ENCODE results near the gene APLN.

DNA sequence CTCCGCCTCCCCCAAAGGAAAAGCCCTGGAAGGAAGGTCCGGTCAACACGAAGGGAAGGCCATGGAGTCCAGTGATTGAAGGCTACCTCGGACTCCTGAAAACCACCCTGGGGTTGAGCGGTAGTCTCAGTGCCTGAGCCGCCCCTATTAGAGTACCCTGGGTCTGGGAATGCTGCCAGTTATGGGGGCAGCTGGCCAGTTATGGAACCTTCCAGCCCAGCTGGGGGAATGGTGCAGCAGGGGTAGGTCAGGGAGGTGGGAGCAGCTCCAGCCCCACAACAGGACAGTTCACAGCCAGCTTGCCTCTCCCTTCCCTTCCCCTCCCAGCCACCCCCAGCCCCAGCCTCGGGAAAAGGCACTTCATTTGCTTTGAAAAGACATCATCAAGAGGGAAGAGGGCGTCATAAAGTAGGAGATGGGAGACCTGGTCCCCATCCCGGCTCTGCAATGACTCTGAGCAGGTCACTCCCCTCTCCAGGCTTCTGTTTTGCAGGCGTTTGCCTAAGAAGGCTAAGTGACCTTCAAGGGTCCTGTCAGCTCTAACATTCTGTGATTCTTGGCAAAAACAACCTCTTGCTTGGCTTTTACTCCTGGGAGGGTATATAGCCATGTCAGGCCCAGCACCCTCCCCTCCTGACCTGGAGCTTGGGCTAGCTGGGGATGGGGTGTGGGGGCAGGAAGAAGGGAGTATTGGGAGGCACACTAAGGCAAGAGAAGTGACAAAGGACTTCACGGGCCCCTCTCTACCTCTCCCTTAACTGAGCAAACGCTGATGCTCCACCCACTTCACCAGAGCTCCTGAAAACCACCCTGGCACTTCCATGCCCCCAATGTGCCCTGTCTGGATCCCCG is 8.0 kb downstream of the APLN start:
- no peak for TF ChIP-seq EP300 (IDR thresholded peaks at IDR 0.05; ENCODE audit: low read length)
- TF ChIP-seq, protein P1, sequence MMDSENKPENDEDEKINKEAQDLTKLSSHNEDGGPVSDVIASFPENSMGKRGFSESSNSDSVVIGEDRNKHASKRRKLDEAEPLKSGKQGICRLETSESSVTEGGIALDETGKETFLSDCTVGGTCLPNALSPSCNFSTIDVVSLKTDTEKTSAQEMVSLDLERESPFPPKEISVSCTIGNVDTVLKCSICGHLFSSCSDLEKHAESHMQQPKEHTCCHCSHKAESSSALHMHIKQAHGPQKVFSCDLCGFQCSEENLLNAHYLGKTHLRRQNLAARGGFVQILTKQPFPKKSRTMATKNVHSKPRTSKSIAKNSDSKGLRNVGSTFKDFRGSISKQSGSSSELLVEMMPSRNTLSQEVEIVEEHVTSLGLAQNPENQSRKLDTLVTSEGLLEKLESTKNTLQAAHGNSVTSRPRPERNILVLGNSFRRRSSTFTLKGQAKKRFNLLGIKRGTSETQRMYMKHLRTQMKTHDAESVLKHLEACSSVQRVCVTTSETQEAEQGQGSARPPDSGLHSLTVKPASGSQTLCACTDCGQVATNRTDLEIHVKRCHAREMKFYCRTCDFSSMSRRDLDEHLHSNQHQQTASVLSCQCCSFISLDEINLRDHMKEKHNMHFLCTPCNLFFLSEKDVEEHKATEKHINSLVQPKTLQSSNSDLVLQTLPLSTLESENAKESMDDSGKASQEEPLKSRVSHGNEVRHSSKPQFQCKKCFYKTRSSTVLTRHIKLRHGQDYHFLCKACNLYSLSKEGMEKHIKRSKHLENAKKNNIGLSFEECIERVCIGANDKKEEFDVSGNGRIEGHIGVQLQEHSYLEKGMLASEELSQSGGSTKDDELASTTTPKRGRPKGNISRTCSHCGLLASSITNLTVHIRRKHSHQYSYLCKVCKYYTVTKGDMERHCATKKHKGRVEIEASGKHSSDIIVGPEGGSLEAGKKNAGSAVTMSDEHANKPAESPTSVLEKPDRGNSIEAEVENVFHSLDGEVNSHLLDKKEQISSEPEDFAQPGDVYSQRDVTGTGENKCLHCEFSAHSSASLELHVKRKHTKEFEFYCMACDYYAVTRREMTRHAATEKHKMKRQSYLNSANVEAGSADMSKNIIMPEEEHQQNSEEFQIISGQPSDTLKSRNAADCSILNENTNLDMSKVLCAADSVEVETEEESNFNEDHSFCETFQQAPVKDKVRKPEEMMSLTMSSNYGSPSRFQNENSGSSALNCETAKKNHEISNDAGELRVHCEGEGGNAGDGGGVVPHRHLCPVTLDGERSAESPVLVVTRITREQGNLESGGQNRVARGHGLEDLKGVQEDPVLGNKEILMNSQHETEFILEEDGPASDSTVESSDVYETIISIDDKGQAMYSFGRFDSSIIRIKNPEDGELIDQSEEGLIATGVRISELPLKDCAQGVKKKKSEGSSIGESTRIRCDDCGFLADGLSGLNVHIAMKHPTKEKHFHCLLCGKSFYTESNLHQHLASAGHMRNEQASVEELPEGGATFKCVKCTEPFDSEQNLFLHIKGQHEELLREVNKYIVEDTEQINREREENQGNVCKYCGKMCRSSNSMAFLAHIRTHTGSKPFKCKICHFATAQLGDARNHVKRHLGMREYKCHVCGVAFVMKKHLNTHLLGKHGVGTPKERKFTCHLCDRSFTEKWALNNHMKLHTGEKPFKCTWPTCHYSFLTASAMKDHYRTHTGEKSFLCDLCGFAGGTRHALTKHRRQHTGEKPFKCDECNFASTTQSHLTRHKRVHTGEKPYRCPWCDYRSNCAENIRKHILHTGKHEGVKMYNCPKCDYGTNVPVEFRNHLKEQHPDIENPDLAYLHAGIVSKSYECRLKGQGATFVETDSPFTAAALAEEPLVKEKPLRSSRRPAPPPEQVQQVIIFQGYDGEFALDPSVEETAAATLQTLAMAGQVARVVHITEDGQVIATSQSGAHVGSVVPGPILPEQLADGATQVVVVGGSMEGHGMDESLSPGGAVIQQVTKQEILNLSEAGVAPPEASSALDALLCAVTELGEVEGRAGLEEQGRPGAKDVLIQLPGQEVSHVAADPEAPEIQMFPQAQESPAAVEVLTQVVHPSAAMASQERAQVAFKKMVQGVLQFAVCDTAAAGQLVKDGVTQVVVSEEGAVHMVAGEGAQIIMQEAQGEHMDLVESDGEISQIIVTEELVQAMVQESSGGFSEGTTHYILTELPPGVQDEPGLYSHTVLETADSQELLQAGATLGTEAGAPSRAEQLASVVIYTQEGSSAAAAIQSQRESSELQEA (IDR thresholded peaks at IDR 0.05; ENCODE audit: low read depth), result no peak
- TF ChIP-seq MEF2A (IDR thresholded peaks at IDR 0.05; ENCODE audit: control insufficient read depth, low read depth, low read length), result no peak
- no peak for TF ChIP-seq SPI1 (IDR thresholded peaks at IDR 0.05; ENCODE audit: borderline replicate concordance, low read depth, low read length)
- no peak for TF ChIP-seq GABPA (tag; conservative IDR thresholded peaks at IDR 0.05; ENCODE audit: low read depth)
- no peak for TF ChIP-seq ZNF696 (CRISPR knock-in tag; conservative IDR thresholded peaks at IDR 0.05)
- TF ChIP-seq RAD51 (IDR thresholded peaks at IDR 0.05; ENCODE audit: borderline replicate concordance, low read depth), result no peak
- TF ChIP-seq, protein P2, sequence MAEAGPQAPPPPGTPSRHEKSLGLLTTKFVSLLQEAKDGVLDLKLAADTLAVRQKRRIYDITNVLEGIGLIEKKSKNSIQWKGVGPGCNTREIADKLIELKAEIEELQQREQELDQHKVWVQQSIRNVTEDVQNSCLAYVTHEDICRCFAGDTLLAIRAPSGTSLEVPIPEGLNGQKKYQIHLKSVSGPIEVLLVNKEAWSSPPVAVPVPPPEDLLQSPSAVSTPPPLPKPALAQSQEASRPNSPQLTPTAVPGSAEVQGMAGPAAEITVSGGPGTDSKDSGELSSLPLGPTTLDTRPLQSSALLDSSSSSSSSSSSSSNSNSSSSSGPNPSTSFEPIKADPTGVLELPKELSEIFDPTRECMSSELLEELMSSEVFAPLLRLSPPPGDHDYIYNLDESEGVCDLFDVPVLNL (CRISPR knock-in tag; IDR thresholded peaks at IDR 0.05; ENCODE audit: low read depth), result no peak
- TF ChIP-seq FOXK1 (CRISPR knock-in tag; IDR thresholded peaks at IDR 0.05; ENCODE audit: borderline replicate concordance), result no peak
- TF ChIP-seq, protein P3, sequence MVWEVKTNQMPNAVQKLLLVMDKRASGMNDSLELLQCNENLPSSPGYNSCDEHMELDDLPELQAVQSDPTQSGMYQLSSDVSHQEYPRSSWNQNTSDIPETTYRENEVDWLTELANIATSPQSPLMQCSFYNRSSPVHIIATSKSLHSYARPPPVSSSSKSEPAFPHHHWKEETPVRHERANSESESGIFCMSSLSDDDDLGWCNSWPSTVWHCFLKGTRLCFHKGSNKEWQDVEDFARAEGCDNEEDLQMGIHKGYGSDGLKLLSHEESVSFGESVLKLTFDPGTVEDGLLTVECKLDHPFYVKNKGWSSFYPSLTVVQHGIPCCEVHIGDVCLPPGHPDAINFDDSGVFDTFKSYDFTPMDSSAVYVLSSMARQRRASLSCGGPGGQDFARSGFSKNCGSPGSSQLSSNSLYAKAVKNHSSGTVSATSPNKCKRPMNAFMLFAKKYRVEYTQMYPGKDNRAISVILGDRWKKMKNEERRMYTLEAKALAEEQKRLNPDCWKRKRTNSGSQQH (CRISPR knock-in tag; IDR thresholded peaks at IDR 0.05), result no peak
- TF ChIP-seq SREBF2 (CRISPR knock-in tag; IDR thresholded peaks at IDR 0.05), result no peak
- no peak for TF ChIP-seq RFX5 (IDR thresholded peaks at IDR 0.05; ENCODE audit: low read depth, low read length)
